Activated naive CD4-positive, alpha-beta T cell treated with anti-CD3 and anti-CD28 coated beads, Interleukin-2, amount 50 U/mL, for 16 hours (primary cell): ENCODE results near the gene WDR5B.
"Not testable (repeated sequence)": the region's sequence is repeated elsewhere in the genome, so short reads cannot be mapped to it uniquely, and the experiment has no call there.

Experiments used
- DNase-seq: peaks from one replicate; pipeline ENCODE4 v3.0.0-alpha.2; 2020

Gene WDR5B

GRCh38 chr3:122415762-122416654 lies at the start of gene WDR5B:
Gene WDR5B, minus strand, starts transcription at chr3:122416062. Its CDS starts 534 bp downstream, at chr3:122415528.
- peak; percentile 96 for DNase-seq

- no peak for DNase-seq
Measured at GRCh38 chr3:122464659-122465058, 48.8 kb upstream of the WDR5B start.

- DNase-seq, result no peak
Measured at GRCh38 chr3:122462406-122462805, 46.5 kb upstream of the WDR5B start.

- no peak for DNase-seq
Measured at GRCh38 chr3:122461806-122462205, 45.9 kb upstream of the WDR5B start.

GRCh38 chr3:122458992-122459391 lies 43.1 kb upstream of the WDR5B start:
- no peak for DNase-seq

- no peak for DNase-seq
Measured at GRCh38 chr3:122457706-122458105, 41.8 kb upstream of the WDR5B start.

GRCh38 chr3:122456074-122456473 lies 40.2 kb upstream of the WDR5B start:
- DNase-seq, result no peak

GRCh38 chr3:122451371-122451770 lies 35.5 kb upstream of the WDR5B start:
- DNase-seq, result no peak

GRCh38 chr3:122448218-122448617 lies 32.4 kb upstream of the WDR5B start:
- DNase-seq, result not testable (repeated sequence)

- DNase-seq, result not testable (repeated sequence)
Measured at GRCh38 chr3:122444491-122444887, 28.6 kb upstream of the WDR5B start.

GRCh38 chr3:122443762-122444490 lies 28.1 kb upstream of the WDR5B start:
- not testable (repeated sequence) for DNase-seq

GRCh38 chr3:122443090-122443489 lies 27.2 kb upstream of the WDR5B start:
- DNase-seq, result no peak

GRCh38 chr3:122435950-122436349 lies 20.1 kb upstream of the WDR5B start:
- no peak for DNase-seq

GRCh38 chr3:122430371-122430770 lies 14.5 kb upstream of the WDR5B start:
- no peak for DNase-seq

GRCh38 chr3:122427857-122428471 lies 12.1 kb upstream of the WDR5B start:
- no peak for DNase-seq

GRCh38 chr3:122421836-122422235 lies 6.0 kb upstream of the WDR5B start:
- no peak for DNase-seq

GRCh38 chr3:122421101-122421500 lies 5.2 kb upstream of the WDR5B start:
- DNase-seq, result no peak

GRCh38 chr3:122416966-122417365 lies 1.1 kb upstream of the WDR5B start:
- DNase-seq, result no peak

GRCh38 chr3:122415104-122415744 lies 638 bp downstream of the WDR5B start:
- peak; percentile 29 for DNase-seq

GRCh38 chr3:122414391-122414790 lies 1.5 kb downstream of the WDR5B start:
- DNase-seq, result no peak

GRCh38 chr3:122410639-122411038 lies 5.2 kb downstream of the WDR5B start:
- no peak for DNase-seq

- no peak for DNase-seq
Measured at GRCh38 chr3:122410111-122410510, 5.8 kb downstream of the WDR5B start.

- no peak for DNase-seq
Measured at GRCh38 chr3:122409446-122409845, 6.4 kb downstream of the WDR5B start.
